ENCODE results near the gene CXCR6. TPM values are rescaled to one million over a fixed set of nuclear protein-coding genes. Genes with fewer than 3 reads are reported as not detected.

CXCR6 gene
- total and polyA plus RNA-seq, 8 donors: 0.61 to 4.1 (median 1.2) TPM

DNA sequence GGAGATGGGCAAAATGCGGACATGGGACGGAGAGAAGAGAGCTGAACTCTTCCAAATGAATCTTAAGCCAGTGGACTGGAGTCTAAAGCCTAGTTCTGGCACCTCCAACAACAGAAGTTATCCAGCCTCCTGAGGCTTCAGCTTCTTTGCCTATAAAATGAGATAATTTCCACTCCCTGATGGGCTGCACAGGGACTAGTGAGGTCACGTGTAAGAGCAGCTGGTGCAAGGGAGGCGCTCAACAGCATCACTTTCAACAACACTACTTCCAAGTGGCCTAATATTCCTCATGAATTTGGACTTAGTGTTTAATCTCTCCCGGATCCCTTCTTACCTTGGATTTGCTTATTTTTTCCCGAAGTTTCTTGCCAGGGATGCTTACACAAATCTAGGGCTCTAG is 8.7 kb downstream of the CXCR6 start:
- Histone ChIP-seq H3K4me1 (peaks cover 0 to 2% of the 10 kb centered on the region in 2 donors), H3K27ac (no peak overlapping the region), H3K4me3 (no peak overlapping the region), H3K36me3 (peaks cover 0 to 100% of the 10 kb centered on the region in 2 donors), H3K9me3 (no peaks in the 10 kb centered on the region), H3K27me3 (no peaks in the 10 kb centered on the region)
- no peak for DNase-seq
- TF ChIP-seq, protein P1, sequence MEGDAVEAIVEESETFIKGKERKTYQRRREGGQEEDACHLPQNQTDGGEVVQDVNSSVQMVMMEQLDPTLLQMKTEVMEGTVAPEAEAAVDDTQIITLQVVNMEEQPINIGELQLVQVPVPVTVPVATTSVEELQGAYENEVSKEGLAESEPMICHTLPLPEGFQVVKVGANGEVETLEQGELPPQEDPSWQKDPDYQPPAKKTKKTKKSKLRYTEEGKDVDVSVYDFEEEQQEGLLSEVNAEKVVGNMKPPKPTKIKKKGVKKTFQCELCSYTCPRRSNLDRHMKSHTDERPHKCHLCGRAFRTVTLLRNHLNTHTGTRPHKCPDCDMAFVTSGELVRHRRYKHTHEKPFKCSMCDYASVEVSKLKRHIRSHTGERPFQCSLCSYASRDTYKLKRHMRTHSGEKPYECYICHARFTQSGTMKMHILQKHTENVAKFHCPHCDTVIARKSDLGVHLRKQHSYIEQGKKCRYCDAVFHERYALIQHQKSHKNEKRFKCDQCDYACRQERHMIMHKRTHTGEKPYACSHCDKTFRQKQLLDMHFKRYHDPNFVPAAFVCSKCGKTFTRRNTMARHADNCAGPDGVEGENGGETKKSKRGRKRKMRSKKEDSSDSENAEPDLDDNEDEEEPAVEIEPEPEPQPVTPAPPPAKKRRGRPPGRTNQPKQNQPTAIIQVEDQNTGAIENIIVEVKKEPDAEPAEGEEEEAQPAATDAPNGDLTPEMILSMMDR (IDR thresholded peaks at IDR 0.05): no peak
- intact Hi-C loops (cut with DNase I): no loop called here
- no peak for ATAC-seq

DNA sequence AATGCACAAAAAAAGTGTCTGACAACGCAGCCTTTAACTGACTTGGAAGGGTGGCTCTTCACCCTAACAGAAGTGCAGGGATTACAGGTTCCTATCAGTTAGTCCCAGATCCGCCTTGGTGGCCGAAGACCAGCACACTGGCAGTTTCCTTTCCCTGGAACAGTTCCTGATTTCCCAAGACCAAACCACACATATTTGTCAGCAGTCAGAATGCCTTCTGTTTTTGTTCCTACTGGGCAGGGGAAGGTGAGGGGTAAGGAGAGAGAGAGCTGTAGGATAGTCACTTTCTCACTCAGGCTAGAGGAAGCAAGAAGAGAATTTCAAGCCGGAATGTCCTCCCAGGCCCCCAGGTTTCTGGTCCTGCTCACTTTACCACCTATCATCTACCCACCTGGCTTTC is 9.2 kb downstream of the CXCR6 start:
- TF ChIP-seq, protein P1 (IDR thresholded peaks at IDR 0.05): no peak
- Histone ChIP-seq H3K4me3 (no peak overlapping the region), H3K4me1 (peaks cover 0 to 2% of the 10 kb centered on the region in 2 donors), H3K27me3 (no peaks in the 10 kb centered on the region), H3K9me3 (no peaks in the 10 kb centered on the region), H3K27ac (no peak overlapping the region), H3K36me3 (peaks cover 0 to 100% of the 10 kb centered on the region in 2 donors)
- DNase-seq (no peak), ATAC-seq (no peak)
- intact Hi-C loops (cut with DNase I): no loop called here

DNA sequence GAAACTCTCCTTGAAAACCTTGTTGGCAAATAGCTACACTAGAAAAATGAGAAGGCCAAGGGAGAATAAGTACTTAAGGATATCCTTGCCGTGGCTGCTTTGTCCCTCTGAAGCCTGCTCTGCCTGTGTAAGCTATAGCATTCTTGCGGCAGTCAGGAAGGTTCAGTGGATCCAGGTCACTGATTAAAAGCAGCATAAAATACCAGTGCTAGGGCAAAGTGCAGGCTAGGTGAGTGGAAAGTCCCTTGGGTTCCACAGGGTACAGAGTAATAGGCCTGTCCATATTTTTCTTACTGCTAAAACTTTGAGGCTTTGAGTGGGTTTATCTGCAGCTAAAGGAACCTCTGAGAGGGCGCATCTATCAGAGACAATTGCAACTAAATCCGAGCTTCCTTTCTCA is 10.3 kb downstream of the CXCR6 start:
- ATAC-seq (no peak), DNase-seq (no peak)
- Histone ChIP-seq H3K4me3 (no peak overlapping the region), H3K27me3 (no peaks in the 10 kb centered on the region), H3K9me3 (no peaks in the 10 kb centered on the region), H3K27ac (no peak overlapping the region), H3K4me1 (peaks cover 0 to 2% of the 10 kb centered on the region in 2 donors), H3K36me3 (peaks cover 0 to 100% of the 10 kb centered on the region in 2 donors)
- intact Hi-C loops (cut with DNase I): no loop called here
- TF ChIP-seq, protein P1 (IDR thresholded peaks at IDR 0.05): no peak

DNA sequence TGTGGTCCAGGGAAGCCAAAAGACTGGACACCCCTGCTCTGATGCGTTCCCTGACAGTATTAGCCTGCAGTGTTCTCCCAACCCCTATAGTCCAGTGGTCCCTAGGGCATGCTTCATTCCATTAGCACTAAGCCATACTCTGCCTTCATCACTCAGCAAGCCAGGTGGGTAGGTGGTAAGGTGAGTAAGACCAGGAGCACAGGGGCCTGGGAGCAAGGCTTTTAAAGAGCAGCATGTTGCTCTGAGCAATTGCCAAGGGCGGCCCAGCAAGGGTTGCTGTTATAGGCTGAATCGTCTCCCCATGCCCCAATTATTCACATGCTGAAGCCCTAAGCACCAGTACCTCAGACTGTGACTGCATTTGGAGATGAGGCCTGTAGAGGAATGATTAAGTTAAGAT is 11.0 kb downstream of the CXCR6 start:
- peaks cover 0 to 1% of the 10 kb centered on the region in 2 donors for H3K4me1 ChIP-seq
- no peak for DNase-seq
- no peaks in the 10 kb centered on the region for H3K27me3 ChIP-seq
- TF ChIP-seq, protein P1 (IDR thresholded peaks at IDR 0.05): no peak
- H3K36me3 ChIP-seq: peaks cover 0 to 100% of the 10 kb centered on the region in 2 donors
- no peaks in the 10 kb centered on the region for H3K9me3 ChIP-seq
- ATAC-seq: no peak
- H3K4me3 ChIP-seq: no peak overlapping the region
- intact Hi-C loops (cut with DNase I): no loop called here
- H3K27ac ChIP-seq: no peak overlapping the region

DNA sequence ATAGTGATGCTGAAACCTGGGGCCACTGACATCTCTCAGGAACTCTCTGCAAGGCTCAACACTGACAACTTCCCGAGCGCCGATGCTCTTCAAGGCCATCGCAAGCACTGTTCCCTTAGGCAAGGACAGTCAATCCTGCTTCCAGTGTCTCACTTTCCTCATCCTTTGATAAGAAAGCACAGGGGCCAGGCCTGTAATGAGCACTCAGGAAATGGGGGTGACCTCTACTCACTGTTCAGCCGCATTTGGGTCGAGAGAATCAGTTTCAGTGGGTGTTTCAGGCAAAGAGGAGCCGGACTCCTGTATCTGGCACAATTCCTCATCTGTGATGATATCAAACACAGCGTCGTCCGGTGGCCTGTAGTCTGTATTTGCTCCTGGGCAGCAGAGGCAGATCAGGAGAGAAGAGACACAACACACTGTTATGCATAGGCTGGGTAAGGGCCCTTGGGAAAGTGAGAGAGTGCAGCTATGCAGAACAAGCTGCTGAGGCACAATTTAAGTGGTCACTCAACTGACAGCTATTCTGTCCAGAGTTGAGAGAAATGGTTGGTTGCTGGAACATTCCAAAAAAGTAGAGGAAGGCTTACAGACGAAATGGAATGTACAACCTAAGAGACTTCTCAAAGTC is 11.9 kb downstream of the CXCR6 start:
- Histone ChIP-seq H3K27ac (no peak overlapping the region), H3K27me3 (no peaks in the 10 kb centered on the region), H3K36me3 (peaks cover 0 to 100% of the 10 kb centered on the region in 2 donors), H3K4me1 (no peaks in the 10 kb centered on the region), H3K9me3 (no peaks in the 10 kb centered on the region), H3K4me3 (no peak overlapping the region)
- intact Hi-C loops (cut with DNase I): no loop called here
- peak; percentile 30 for ATAC-seq
- TF ChIP-seq, protein P1 (IDR thresholded peaks at IDR 0.05): no peak
- DNase-seq: no peak
